ENCODE measurements around the gene PIGQ.

DNA sequence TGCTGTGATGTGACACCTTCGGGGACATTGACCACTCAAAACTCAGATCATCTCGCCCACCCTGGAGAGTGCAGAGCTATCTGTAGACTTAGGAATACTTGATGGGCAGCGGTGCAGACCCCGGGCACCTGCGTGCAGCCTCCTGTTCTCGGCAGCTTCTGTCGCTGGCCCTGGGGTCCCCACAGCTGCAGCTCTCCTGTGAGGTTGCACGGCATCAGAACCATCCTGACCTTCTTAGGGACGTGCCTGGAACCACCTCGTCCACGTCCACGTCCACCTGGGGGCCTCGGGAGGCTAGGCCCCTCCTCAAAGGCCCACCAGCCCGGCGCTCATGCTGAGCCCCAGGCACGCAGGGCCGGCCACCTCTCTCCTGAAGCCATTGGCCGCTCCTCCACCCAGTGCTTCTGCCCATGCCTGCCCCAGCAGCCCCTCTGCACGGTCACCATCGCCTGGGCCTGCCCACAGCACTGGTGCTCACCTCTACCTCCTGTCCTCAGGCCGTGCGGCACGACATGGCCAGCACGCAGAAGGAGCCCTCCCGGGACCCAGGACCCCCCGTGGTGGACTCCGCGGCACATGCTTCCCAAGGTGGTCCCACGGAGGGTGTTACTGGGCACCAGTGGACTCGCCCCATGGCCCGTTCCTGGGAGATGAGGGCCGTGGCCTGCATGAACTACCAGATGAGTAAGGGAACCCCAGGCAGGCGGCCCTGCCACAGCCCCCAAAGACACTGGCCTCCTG, 58.7 kb downstream of the PIGQ start:
- TF ChIP-seq ZNF274 (IDR thresholded peaks at IDR 0.05; ENCODE audit: low read depth, low read length) (no peak), YY1 (IDR thresholded peaks at IDR 0.05; ENCODE audit: insufficient read depth, insufficient read length) (no peak), SUZ12 (IDR thresholded peaks at IDR 0.05; ENCODE audit: extremely low read depth, insufficient read depth, insufficient read length) (no peak)

Measured in NT2/D1 (cell line).